ENCODE measurements around the gene NR5A2. TPM values are rescaled to one million over a fixed set of nuclear protein-coding genes. Genes with fewer than 3 reads are reported as not detected.

Gene NR5A2
- total and polyA plus RNA-seq, 10 of the 15 experiments (the other 5 are each of a cell fraction or from before 2014, with no cell fraction given), result 0.02 to 0.60 (median 0.15) TPM; not detected in 1

DNA sequence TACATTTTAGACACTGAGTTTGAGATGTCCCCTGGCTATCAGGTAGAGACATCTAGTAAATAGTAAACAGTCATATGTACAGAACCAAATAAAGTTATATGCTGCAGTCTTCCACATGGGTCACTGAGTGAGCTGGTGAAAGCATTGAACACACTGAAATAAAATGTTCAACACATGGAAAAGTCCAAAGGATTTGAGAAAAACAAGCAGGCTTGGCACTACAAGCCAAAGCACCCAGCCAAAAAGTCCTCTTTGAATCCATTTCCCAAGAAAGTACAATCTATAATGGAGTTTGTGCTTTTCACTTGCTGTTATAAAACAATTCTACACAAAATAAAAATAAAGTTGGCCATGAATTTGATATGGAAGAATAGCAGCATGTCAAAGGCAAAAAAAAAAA lies 135.4 kb downstream of the NR5A2 start:
- SMC1A ChIA-PET (ENCODE audit: uncharacterized antibody, unreplicated experiment), result interaction anchor here (0.6 to 1.5 kb wide), 5 partner anchors 9 to 86 kb away, joined by 3 to 6 read pairs (median 4); no protein-coding TSS in a partner anchor
- in situ Hi-C loops (cut with MboI), result no loop called here

DNA sequence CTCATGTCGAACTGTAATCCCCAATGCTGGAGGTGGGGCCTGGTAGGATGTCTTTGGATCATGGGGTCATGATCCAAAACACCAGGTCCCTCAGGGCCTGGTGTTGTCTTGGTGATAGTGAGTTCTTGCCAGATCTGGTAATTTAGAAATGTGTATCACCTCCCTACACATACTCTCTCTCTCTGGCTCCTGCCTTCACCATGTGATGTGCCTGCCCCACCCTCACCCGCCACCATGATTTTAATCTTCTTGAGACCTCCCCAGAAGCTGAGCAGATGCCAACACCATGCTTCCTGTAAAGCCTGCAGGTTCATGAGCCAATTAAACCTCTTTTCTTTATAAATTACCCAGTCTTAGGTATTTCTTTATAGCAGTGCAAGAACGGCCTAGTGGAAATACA lies 136.4 kb downstream of the NR5A2 start:
- DNase-seq (ENCODE audit: low read depth, low spot score) (no peak), FAIRE-seq (no peak), ATAC-seq (no peak)
- intact Hi-C loops (cut with micrococcal nuclease; ENCODE audit: unreplicated experiment), result no loop called here
- no peaks in the 10 kb centered on the region for H3K36me3 ChIP-seq (ENCODE audit: control insufficient read depth in 2 of 2, insufficient read depth in 2 of 2, low read length in 1 of 2)
- H4K20me1 ChIP-seq (ENCODE audit: control insufficient read depth, insufficient read depth), result no peaks in the 10 kb centered on the region
- no peak overlapping the region for H3K4me3 ChIP-seq
- no TSS peak for BruUV-seq (replicated peaks)
- RAD21 ChIA-PET (ENCODE audit: unreplicated experiment), result no interaction called here
- WGBS (ENCODE audit: insufficient coverage, insufficient replicate concordance, low lambda C conversion rate, missing lambda C conversion rate), result 76% methylated on average over 3 of the region's 3 CpGs
- H3K4me1 ChIP-seq (ENCODE audit: control insufficient read depth, insufficient read depth, low read length), result no peaks in the 10 kb centered on the region
- no peaks in the 10 kb centered on the region for H3K79me2 ChIP-seq (ENCODE audit: control insufficient read depth, insufficient read depth, low read length)
- H3K27ac ChIP-seq (ENCODE audit: control insufficient read depth, insufficient read depth), result no peak overlapping the region
- no peak overlapping the region for H3K4me2 ChIP-seq (ENCODE audit: control insufficient read depth, insufficient read depth)
- SMC1A ChIA-PET (ENCODE audit: uncharacterized antibody, unreplicated experiment), result no interaction called here
- in situ Hi-C loops (cut with MboI), result no loop called here
- POLR2A ChIA-PET, result no interaction called here
- no peaks in the 10 kb centered on the region for H3K9me3 ChIP-seq (replicated peaks; ENCODE audit: control insufficient read depth, insufficient read depth, low read length)
- H3K27me3 ChIP-seq (replicated peaks in 1 of 2; ENCODE audit: control insufficient read depth in 2 of 2, insufficient read depth in 2 of 2, low read length in 1 of 2), result no peaks in the 10 kb centered on the region
- CTCF ChIA-PET, result interaction anchor here (2.1 kb wide), 1 partner anchor 11 kb away, joined by 5 read pairs; no protein-coding TSS in a partner anchor
- no peak overlapping the region for H3K9ac ChIP-seq (ENCODE audit: control insufficient read depth, insufficient read depth, low read length)
- no peak overlapping the region for H2AFZ ChIP-seq (ENCODE audit: control insufficient read depth, low read depth, low read length)
- TF ChIP-seq LARP7 (IDR thresholded peaks at IDR 0.05) (no peak), POLR2AphosphoS2 (IDR thresholded peaks at IDR 0.05; ENCODE audit: low read depth, low read length) (no peak), BHLHE40 (IDR thresholded peaks at IDR 0.05; ENCODE audit: borderline replicate concordance in 1 of 2, low read depth in 2 of 2, low read length in 1 of 2) (no peak), CHD2 (IDR thresholded peaks at IDR 0.05; ENCODE audit: borderline replicate concordance, low read depth, low read length) (no peak)
- TF ChIP-seq, protein P1, sequence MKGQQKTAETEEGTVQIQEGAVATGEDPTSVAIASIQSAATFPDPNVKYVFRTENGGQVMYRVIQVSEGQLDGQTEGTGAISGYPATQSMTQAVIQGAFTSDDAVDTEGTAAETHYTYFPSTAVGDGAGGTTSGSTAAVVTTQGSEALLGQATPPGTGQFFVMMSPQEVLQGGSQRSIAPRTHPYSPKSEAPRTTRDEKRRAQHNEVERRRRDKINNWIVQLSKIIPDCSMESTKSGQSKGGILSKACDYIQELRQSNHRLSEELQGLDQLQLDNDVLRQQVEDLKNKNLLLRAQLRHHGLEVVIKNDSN (IDR thresholded peaks at IDR 0.05; ENCODE audit: borderline replicate concordance, extremely low read length, insufficient read depth, low read depth, low read length), result no peak
- TF ChIP-seq, protein P2, sequence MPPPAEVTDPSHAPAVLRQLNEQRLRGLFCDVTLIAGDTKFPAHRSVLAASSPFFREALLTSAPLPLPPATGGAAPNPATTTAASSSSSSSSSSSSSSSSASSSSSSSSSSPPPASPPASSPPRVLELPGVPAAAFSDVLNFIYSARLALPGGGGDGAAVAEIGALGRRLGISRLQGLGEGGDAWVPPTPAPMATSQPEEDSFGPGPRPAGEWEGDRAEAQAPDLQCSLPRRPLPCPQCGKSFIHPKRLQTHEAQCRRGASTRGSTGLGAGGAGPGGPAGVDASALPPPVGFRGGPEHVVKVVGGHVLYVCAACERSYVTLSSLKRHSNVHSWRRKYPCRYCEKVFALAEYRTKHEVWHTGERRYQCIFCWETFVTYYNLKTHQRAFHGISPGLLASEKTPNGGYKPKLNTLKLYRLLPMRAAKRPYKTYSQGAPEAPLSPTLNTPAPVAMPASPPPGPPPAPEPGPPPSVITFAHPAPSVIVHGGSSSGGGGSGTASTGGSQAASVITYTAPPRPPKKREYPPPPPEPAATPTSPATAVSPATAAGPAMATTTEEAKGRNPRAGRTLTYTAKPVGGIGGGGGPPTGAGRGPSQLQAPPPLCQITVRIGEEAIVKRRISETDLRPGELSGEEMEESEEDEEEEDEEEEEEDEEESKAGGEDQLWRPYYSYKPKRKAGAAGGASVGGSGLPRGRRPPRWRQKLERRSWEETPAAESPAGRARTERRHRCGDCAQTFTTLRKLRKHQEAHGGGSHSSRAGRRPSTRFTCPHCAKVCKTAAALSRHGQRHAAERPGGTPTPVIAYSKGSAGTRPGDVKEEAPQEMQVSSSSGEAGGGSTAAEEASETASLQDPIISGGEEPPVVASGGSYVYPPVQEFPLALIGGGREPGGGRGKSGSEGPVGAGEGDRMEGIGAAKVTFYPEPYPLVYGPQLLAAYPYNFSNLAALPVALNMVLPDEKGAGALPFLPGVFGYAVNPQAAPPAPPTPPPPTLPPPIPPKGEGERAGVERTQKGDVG (CRISPR knock-in tag; IDR thresholded peaks at IDR 0.05), result no peak

More for the DNA sequence above, 135.4 kb downstream of the NR5A2 start:
- POLR2A ChIA-PET, result interaction anchor here (0.6 kb wide), 2 partner anchors 23 to 846 kb away, joined by 3 read pairs; no protein-coding TSS in a partner anchor
- DNase-seq (ENCODE audit: low read depth, low spot score) (no peak), ATAC-seq (no peak), FAIRE-seq (no peak)
- Histone ChIP-seq H3K79me2 (ENCODE audit: control insufficient read depth, insufficient read depth, low read length) (no peaks in the 10 kb centered on the region), H4K20me1 (ENCODE audit: control insufficient read depth, insufficient read depth) (no peaks in the 10 kb centered on the region), H3K4me1 (ENCODE audit: control insufficient read depth, insufficient read depth, low read length) (no peaks in the 10 kb centered on the region), H2AFZ (ENCODE audit: control insufficient read depth, low read depth, low read length) (no peak overlapping the region), H3K9ac (ENCODE audit: control insufficient read depth, insufficient read depth, low read length) (no peak overlapping the region), H3K36me3 (ENCODE audit: control insufficient read depth in 2 of 2, insufficient read depth in 2 of 2, low read length in 1 of 2) (no peaks in the 10 kb centered on the region), H3K9me3 (replicated peaks; ENCODE audit: control insufficient read depth, insufficient read depth, low read length) (no peaks in the 10 kb centered on the region), H3K4me3 (no peak overlapping the region), H3K4me2 (ENCODE audit: control insufficient read depth, insufficient read depth) (no peak overlapping the region), H3K27me3 (replicated peaks in 1 of 2; ENCODE audit: control insufficient read depth in 2 of 2, insufficient read depth in 2 of 2, low read length in 1 of 2) (no peaks in the 10 kb centered on the region), H3K27ac (ENCODE audit: control insufficient read depth, insufficient read depth) (no peak overlapping the region)
- intact Hi-C loops (cut with micrococcal nuclease; ENCODE audit: unreplicated experiment), result no loop called here
- CTCF ChIA-PET, result interaction anchor here (0.7 to 1.5 kb wide), 2 partner anchors 9 to 24 kb away, joined by 3 to 5 read pairs; no protein-coding TSS in a partner anchor
- BruUV-seq (replicated peaks), result no TSS peak
- TF ChIP-seq, protein P3, sequence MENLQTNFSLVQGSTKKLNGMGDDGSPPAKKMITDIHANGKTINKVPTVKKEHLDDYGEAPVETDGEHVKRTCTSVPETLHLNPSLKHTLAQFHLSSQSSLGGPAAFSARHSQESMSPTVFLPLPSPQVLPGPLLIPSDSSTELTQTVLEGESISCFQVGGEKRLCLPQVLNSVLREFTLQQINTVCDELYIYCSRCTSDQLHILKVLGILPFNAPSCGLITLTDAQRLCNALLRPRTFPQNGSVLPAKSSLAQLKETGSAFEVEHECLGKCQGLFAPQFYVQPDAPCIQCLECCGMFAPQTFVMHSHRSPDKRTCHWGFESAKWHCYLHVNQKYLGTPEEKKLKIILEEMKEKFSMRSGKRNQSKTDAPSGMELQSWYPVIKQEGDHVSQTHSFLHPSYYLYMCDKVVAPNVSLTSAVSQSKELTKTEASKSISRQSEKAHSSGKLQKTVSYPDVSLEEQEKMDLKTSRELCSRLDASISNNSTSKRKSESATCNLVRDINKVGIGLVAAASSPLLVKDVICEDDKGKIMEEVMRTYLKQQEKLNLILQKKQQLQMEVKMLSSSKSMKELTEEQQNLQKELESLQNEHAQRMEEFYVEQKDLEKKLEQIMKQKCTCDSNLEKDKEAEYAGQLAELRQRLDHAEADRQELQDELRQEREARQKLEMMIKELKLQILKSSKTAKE (IDR thresholded peaks at IDR 0.05; ENCODE audit: low read depth, poor library complexity, severe bottlenecking), result no peak
- no peak for TF ChIP-seq MTA3 (IDR thresholded peaks at IDR 0.05; ENCODE audit: borderline replicate concordance, low read length)
- no peak for TF ChIP-seq SUZ12 (IDR thresholded peaks at IDR 0.05; ENCODE audit: unreplicated experiment)
- TF ChIP-seq ZNF274 (IDR thresholded peaks at IDR 0.05; ENCODE audit: insufficient read depth, insufficient read length), result no peak
- no peak for TF ChIP-seq SIX5 (IDR thresholded peaks at IDR 0.05; ENCODE audit: low read depth, low read length, severe bottlenecking)
- no peak for TF ChIP-seq YBX1 (IDR thresholded peaks at IDR 0.05)
- TF ChIP-seq TARDBP (IDR thresholded peaks at IDR 0.05; ENCODE audit: borderline replicate concordance), result no peak
- RAD21 ChIA-PET (ENCODE audit: unreplicated experiment), result interaction anchor here (0.6 kb wide), 1 partner anchor 164 kb away, joined by 3 read pairs; no protein-coding TSS in a partner anchor

All from GM12878 (cell line).